GM12878 (cell line): Measurements from ENCODE around the gene CPB2. TPM values are rescaled to one million over a fixed set of nuclear protein-coding genes. Genes with fewer than 3 reads are reported as not detected.

ENCODE experiments used
- ATAC-seq: fragments of 200-7000 bp; cut with Tn5 transposase; 3 replicates; pipeline ENCODE4 v1.9.1; 2020; ENCODE audit warnings: mild to moderate bottlenecking, moderate library complexity
- BruUV-seq: library from RNA; stranded (reverse); fragments of 400-500 nt; replicated peaks from 2 replicates; lab custom pipeline; 2021; lab: Mats Ljungman, UMichigan
- CTCF ChIA-PET: fragments of 300-600 bp; sonication (Branson Sonifier 250); formaldehyde crosslinking; extraction: SDS; loops from one replicate; lab custom pipeline; 2021; ENCODE audit warnings: inconsistent platforms; lab: Yijun Ruan, JAX
- POLR2A ChIA-PET: fragments of 350-600 bp; formaldehyde crosslinking; extraction: SDS; loops from one replicate; lab custom pipeline; 2021; ENCODE audit warnings: inconsistent platforms; lab: Charles Lee
- RAD21 ChIA-PET: fragments of 300-600 bp; sonication (Branson Sonifier 250); formaldehyde crosslinking; loops from one replicate; lab custom pipeline; 2023; ENCODE audit warnings: antibody characterized with exemption; ENCODE audit not compliant: unreplicated experiment; lab: Charles Lee
- SMC1A ChIA-PET: fragments of 300-600 bp; sonication (Branson Sonifier 250); formaldehyde crosslinking; loops from one replicate; lab custom pipeline; 2023; ENCODE audit not compliant: unreplicated experiment, uncharacterized antibody; lab: Charles Lee
- DNase-seq: peaks from one replicate; pipeline ENCODE4 v3.0.0-alpha.2; 2011; ENCODE audit warnings: low read depth, low spot score
- FAIRE-seq: peaks from 3 replicates; lab custom pipeline; 2011; peaks lifted over from hg19 to GRCh38; lab: Jason Lieb, UNC
- H2AFZ ChIP-seq: 2 replicates; pipeline ENCODE4 v1.6.0; 2011; ENCODE audit warnings: low read depth, low read length, control low read depth; ENCODE audit not compliant: control insufficient read depth
- H3K27ac ChIP-seq: 2 replicates; pipeline ENCODE4 v1.5.1; 2011; ENCODE audit warnings: control low read depth; ENCODE audit not compliant: control insufficient read depth, insufficient read depth
- H3K27me3 ChIP-seq, 2 experiments: replicated peaks in 1 of 2; 2 replicates each; pipeline versions ENCODE4 v1.6.0 to v1.6.1; 2011; ENCODE audit warnings: low read length in 1 of 2; ENCODE audit not compliant: control insufficient read depth in 2 of 2, insufficient read depth in 2 of 2
- H3K36me3 ChIP-seq, 2 experiments: 2 replicates each; pipeline ENCODE4 v1.5.1; 2011; ENCODE audit warnings: low read length in 1 of 2; ENCODE audit not compliant: control insufficient read depth in 2 of 2, insufficient read depth in 2 of 2
- H3K4me1 ChIP-seq: 2 replicates; pipeline ENCODE4 v1.6.1; 2011; ENCODE audit warnings: mild to moderate bottlenecking, low read length, moderate library complexity, mixed read lengths; ENCODE audit not compliant: control insufficient read depth, insufficient read depth
- H3K4me2 ChIP-seq: 2 replicates; pipeline ENCODE4 v1.6.0; 2011; ENCODE audit warnings: control low read depth; ENCODE audit not compliant: control insufficient read depth, insufficient read depth
- H3K4me3 ChIP-seq: fragments of 200-600 bp; sonication (generic); 2 replicates; pipeline ENCODE4 v1.5.1; 2016
- H3K79me2 ChIP-seq: 2 replicates; pipeline ENCODE4 v1.6.0; 2011; ENCODE audit warnings: low read length; ENCODE audit not compliant: control insufficient read depth, insufficient read depth
- H3K9ac ChIP-seq: 2 replicates; pipeline ENCODE4 v1.8.0; 2011; ENCODE audit warnings: low read length, control low read depth, mixed read lengths; ENCODE audit not compliant: control insufficient read depth, insufficient read depth
- H3K9me3 ChIP-seq: replicated peaks from 3 replicates; pipeline ENCODE4 v1.5.1; 2011; ENCODE audit warnings: mild to moderate bottlenecking, low read length; ENCODE audit not compliant: control insufficient read depth, insufficient read depth
- H4K20me1 ChIP-seq: 2 replicates; pipeline ENCODE4 v1.6.0; 2011; ENCODE audit not compliant: control insufficient read depth, insufficient read depth
- BCL11A ChIP-seq: IDR thresholded peaks from 2 replicates; pipeline ENCODE4 v1.6.1; 2011; ENCODE audit warnings: low read depth, low read length
- CTCF ChIP-seq, 3 experiments: IDR thresholded peaks in 2 of 3; conservative IDR thresholded peaks in 1 of 3; 2 replicates each; pipeline ENCODE4 v1.5.1; 2011; ENCODE audit warnings: low read depth in 3 of 3, low read length in 3 of 3, mild to moderate bottlenecking in 3 of 3, control low read depth in 2 of 3, moderate library complexity in 2 of 3, inconsistent platforms in 1 of 3, mixed read lengths in 1 of 3; ENCODE audit not compliant: control insufficient read depth in 2 of 3, insufficient read depth in 1 of 3; ENCODE audit errors: extremely low read depth in 1 of 3
- E4F1 ChIP-seq: fragments of 450-650 bp; IDR thresholded peaks from 2 replicates; pipeline ENCODE4 v1.6.1; 2018; ENCODE audit warnings: borderline replicate concordance, mild to moderate bottlenecking; ENCODE audit not compliant: partially characterized antibody
- ELK1 ChIP-seq: IDR thresholded peaks from 2 replicates; pipeline ENCODE4 v1.6.1; 2012; ENCODE audit warnings: low read depth, low read length, improper control_type of control experiment
- ESRRA ChIP-seq: IDR thresholded peaks from 2 replicates; pipeline ENCODE4 v1.6.1; 2012; ENCODE audit warnings: mild to moderate bottlenecking, low read length, improper control_type of control experiment
- GABPA ChIP-seq: IDR thresholded peaks from 2 replicates; pipeline ENCODE4 v1.6.1; 2014; ENCODE audit warnings: antibody characterized with exemption, low read depth, mild to moderate bottlenecking, inconsistent platforms
- KDM1A ChIP-seq: fragments of 200-600 bp; sonication (generic); IDR thresholded peaks from 2 replicates; pipeline ENCODE4 v1.6.1; 2016; ENCODE audit warnings: borderline replicate concordance
- MYC ChIP-seq: IDR thresholded peaks from 2 replicates; pipeline ENCODE4 v1.6.1; 2011; ENCODE audit warnings: mild to moderate bottlenecking, low read length, moderate library complexity, inconsistent platforms; ENCODE audit not compliant: insufficient read depth, insufficient replicate concordance, insufficient read length, severe bottlenecking
- NBN ChIP-seq: fragments of 450-650 bp; IDR thresholded peaks from 2 replicates; pipeline ENCODE4 v1.6.1; 2016
- SMC3 ChIP-seq: IDR thresholded peaks from 2 replicates; pipeline ENCODE4 v1.6.1; 2011; ENCODE audit warnings: low read length, improper control_type of control experiment, borderline replicate concordance
- YBX1 ChIP-seq: fragments of 450-650 bp; IDR thresholded peaks from 2 replicates; pipeline ENCODE4 v1.6.1; 2016; ENCODE audit warnings: antibody characterized with exemption
- in situ Hi-C: fragments of 300-500 bp; cut with MboI; formaldehyde crosslinking; loops from 9 replicates; pipeline ENCODE4 v1.14.3; 2018; ENCODE audit warnings: mixed read lengths
- intact Hi-C: fragments of 100-400 bp; cut with micrococcal nuclease; formaldehyde crosslinking; loops from one replicate; pipeline ENCODE4 v1.14.2; 2022; ENCODE audit not compliant: unreplicated experiment
- polyA plus RNA-seq, 11 experiments: library from polyadenylated mRNA; depleted of rRNA in 4 of 11; unstranded in 6 of 11; stranded (reverse) in 5 of 11; fragments of >200 nt; fragmentation: Nextera tagmentation in 4 of 11; fragmentation: Illumina TruSeq in 1 of 11; extraction: Ambion mirVana in 4 of 11; extraction: Trizol in 1 of 11; gene quantifications; 1 replicate in 1 of 11; 2 replicates in 10 of 11; pipeline versions ENCODE4 v1.2.1 to v1.2.3, GENCODE V29; 2011 to 2016; ENCODE audit warnings: inconsistent platforms in 2 of 11, missing spikeins in 2 of 11, low read depth in 1 of 11
- total RNA-seq, 4 experiments: library from RNA; depleted of rRNA in 3 of 4; stranded (reverse); fragments of >200 nt in 3 of 4; fragmentation: Illumina TruSeq in 1 of 4; extraction: Trizol in 1 of 4; gene quantifications; 2 replicates each; pipeline versions ENCODE4 v1.2.1 to v1.2.3, GENCODE V29; 2013 to 2021
- TF ChIP-seq, protein P1 (sequence below): fragments of 450-650 bp; IDR thresholded peaks from 2 replicates; pipeline ENCODE4 v1.6.1; 2016; ENCODE audit warnings: mild to moderate bottlenecking, moderate library complexity, borderline replicate concordance

CPB2 gene
- total and polyA plus RNA-seq, 10 of the 15 experiments (the other 5 are each of a cell fraction or from before 2014, with no cell fraction given) = 0.05 to 0.87 (median 0.13) TPM; not detected in 3

DNA sequence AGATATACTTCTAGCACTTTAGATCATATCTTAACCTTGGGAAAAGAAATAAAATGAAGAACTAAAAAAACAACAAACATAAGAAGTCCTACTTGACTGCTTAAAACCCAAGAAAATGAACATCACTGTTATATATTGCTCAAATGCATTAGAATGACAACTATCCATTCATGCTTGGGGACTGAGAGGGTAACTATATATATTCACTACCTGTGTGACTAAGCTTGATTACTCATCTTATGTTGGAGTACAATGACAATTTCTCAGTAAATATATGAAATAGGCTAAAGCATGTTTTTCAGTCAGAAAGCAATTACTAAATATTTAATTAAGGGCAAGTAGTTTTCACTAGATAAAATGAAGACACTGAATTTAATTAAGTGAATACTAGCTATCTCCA lies 92.4 kb downstream of the CPB2 start:
- no peak overlapping the region for H3K4me3 ChIP-seq
- H3K9ac ChIP-seq = no peak overlapping the region
- BruUV-seq = no TSS peak
- no peak overlapping the region for H3K27ac ChIP-seq
- H3K4me2 ChIP-seq = no peak overlapping the region
- intact Hi-C loops = no loop called here
- H3K79me2 ChIP-seq = no peaks in the 10 kb centered on the region
- ATAC-seq = no peak
- DNase-seq = no peak
- ChIA-PET POLR2A (interaction anchor here (0.6 kb wide), 1 partner anchor 40 kb away, joined by 3 read pairs; no protein-coding TSS in a partner anchor), SMC1A (interaction anchor here (0.6 to 1.6 kb wide), 3 partner anchors 11 to 205 kb away, joined by 3 read pairs; no protein-coding TSS in a partner anchor), CTCF (interaction anchor here (0.6 to 1.5 kb wide), 4 partner anchors 30 to 541 kb away, joined by 3 read pairs; no protein-coding TSS in a partner anchor), RAD21 (no interaction called here)
- in situ Hi-C loops = no loop called here
- H3K9me3 ChIP-seq = no peaks in the 10 kb centered on the region
- H2AFZ ChIP-seq = no peak overlapping the region
- no peak for FAIRE-seq
- H4K20me1 ChIP-seq = no peaks in the 10 kb centered on the region
- no peaks in the 10 kb centered on the region for H3K4me1 ChIP-seq
- H3K36me3 ChIP-seq = peaks cover 0 to 4% of the 10 kb centered on the region in 2 experiments; a peak in 3 of 4 replicates
- H3K27me3 ChIP-seq = no peaks in the 10 kb centered on the region
- TF ChIP-seq NBN = no peak
- TF ChIP-seq ESRRA = no peak
- no peak for TF ChIP-seq MYC
- TF ChIP-seq E4F1 = no peak
- TF ChIP-seq BCL11A = no peak
- no peak for TF ChIP-seq SMC3
- no peak for TF ChIP-seq KDM1A
- TF ChIP-seq, protein P1, sequence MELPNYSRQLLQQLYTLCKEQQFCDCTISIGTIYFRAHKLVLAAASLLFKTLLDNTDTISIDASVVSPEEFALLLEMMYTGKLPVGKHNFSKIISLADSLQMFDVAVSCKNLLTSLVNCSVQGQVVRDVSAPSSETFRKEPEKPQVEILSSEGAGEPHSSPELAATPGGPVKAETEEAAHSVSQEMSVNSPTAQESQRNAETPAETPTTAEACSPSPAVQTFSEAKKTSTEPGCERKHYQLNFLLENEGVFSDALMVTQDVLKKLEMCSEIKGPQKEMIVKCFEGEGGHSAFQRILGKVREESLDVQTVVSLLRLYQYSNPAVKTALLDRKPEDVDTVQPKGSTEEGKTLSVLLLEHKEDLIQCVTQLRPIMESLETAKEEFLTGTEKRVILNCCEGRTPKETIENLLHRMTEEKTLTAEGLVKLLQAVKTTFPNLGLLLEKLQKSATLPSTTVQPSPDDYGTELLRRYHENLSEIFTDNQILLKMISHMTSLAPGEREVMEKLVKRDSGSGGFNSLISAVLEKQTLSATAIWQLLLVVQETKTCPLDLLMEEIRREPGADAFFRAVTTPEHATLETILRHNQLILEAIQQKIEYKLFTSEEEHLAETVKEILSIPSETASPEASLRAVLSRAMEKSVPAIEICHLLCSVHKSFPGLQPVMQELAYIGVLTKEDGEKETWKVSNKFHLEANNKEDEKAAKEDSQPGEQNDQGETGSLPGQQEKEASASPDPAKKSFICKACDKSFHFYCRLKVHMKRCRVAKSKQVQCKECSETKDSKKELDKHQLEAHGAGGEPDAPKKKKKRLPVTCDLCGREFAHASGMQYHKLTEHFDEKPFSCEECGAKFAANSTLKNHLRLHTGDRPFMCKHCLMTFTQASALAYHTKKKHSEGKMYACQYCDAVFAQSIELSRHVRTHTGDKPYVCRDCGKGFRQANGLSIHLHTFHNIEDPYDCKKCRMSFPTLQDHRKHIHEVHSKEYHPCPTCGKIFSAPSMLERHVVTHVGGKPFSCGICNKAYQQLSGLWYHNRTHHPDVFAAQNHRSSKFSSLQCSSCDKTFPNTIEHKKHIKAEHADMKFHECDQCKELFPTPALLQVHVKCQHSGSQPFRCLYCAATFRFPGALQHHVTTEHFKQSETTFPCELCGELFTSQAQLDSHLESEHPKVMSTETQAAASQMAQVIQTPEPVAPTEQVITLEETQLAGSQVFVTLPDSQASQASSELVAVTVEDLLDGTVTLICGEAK = no peak
- no peak for TF ChIP-seq CTCF (IDR thresholded peaks at IDR 0.05 in 2 of 3, conservative IDR thresholded peaks at IDR 0.05 in 1 of 3; ENCODE audit: control insufficient read depth in 2 of 3, extremely low read depth in 1 of 3, insufficient read depth in 1 of 3, low read depth in 3 of 3, low read length in 3 of 3)
- no peak for TF ChIP-seq GABPA
- TF ChIP-seq YBX1 = no peak
- no peak for TF ChIP-seq ELK1
